Measurements from ENCODE around the gene CAPN15.
A peak's percentile ranks its signal among the peaks of the same experiment; 100 is the strongest.

The CAPN15 gene

GRCh38 chr16:578232-578869, 50.8 kb downstream of the CAPN15 start:
- TF ChIP-seq NFIC (IDR thresholded peaks at IDR 0.05) (no peak), MAX (IDR thresholded peaks at IDR 0.05) (no peak), TAF1 (IDR thresholded peaks at IDR 0.05; ENCODE audit: low read depth) (no peak), FOXM1 (IDR thresholded peaks at IDR 0.05; ENCODE audit: borderline replicate concordance, low read depth) (no peak), REST (IDR thresholded peaks at IDR 0.05; ENCODE audit: low read depth) (no peak), ZBTB7A (IDR thresholded peaks at IDR 0.05; ENCODE audit: low read depth) (no peak), EGR1 (IDR thresholded peaks at IDR 0.05) (no peak), RAD21 (IDR thresholded peaks at IDR 0.05; ENCODE audit: low read depth) (no peak)

GRCh38 chr16:578870-579405, 51.4 kb downstream of the CAPN15 start:
- TF ChIP-seq RAD21 (IDR thresholded peaks at IDR 0.05; ENCODE audit: low read depth) (peak; percentile 62; the same call in 1 of the 2 replicates), YY1 (IDR thresholded peaks at IDR 0.05; ENCODE audit: low read depth) (no peak)

GRCh38 chr16:580141-580945, 52.8 kb downstream of the CAPN15 start:
- TF ChIP-seq REST (IDR thresholded peaks at IDR 0.05; ENCODE audit: low read depth) (no peak), USF1 (IDR thresholded peaks at IDR 0.05) (no peak), ZBTB7A (IDR thresholded peaks at IDR 0.05; ENCODE audit: low read depth) (no peak), YY1 (IDR thresholded peaks at IDR 0.05; ENCODE audit: low read depth) (no peak), CEBPB (IDR thresholded peaks at IDR 0.05) (no peak), TEAD4 (IDR thresholded peaks at IDR 0.05) (no peak), FOXM1 (IDR thresholded peaks at IDR 0.05; ENCODE audit: borderline replicate concordance, low read depth) (no peak)

- no peak for TF ChIP-seq RAD21 (IDR thresholded peaks at IDR 0.05; ENCODE audit: low read depth)
- no peak for TF ChIP-seq TCF12 (IDR thresholded peaks at IDR 0.05; ENCODE audit: low read depth)
- no peak for TF ChIP-seq MAX (IDR thresholded peaks at IDR 0.05)
- no peak for TF ChIP-seq CEBPB (IDR thresholded peaks at IDR 0.05)
- no peak for TF ChIP-seq CREB1 (IDR thresholded peaks at IDR 0.05; ENCODE audit: low read depth)
- no peak for TF ChIP-seq TAF1 (IDR thresholded peaks at IDR 0.05; ENCODE audit: low read depth)
- TF ChIP-seq ZBTB7A (IDR thresholded peaks at IDR 0.05; ENCODE audit: low read depth), result no peak
- TF ChIP-seq FOXM1 (IDR thresholded peaks at IDR 0.05; ENCODE audit: borderline replicate concordance, low read depth), result no peak
- TF ChIP-seq YY1 (IDR thresholded peaks at IDR 0.05; ENCODE audit: low read depth), result no peak
- TF ChIP-seq EP300 (IDR thresholded peaks at IDR 0.05; ENCODE audit: borderline replicate concordance), result no peak
- no peak for TF ChIP-seq NFIC (IDR thresholded peaks at IDR 0.05)
These were observed 53.5 kb downstream of the CAPN15 start for GRCh38 chr16:580946-581498.

GRCh38 chr16:582218-582613, 54.7 kb downstream of the CAPN15 start:
- TF ChIP-seq TAF1 (IDR thresholded peaks at IDR 0.05; ENCODE audit: low read depth) (no peak), MAX (IDR thresholded peaks at IDR 0.05) (no peak), ZBTB7A (IDR thresholded peaks at IDR 0.05; ENCODE audit: low read depth) (no peak), USF1 (IDR thresholded peaks at IDR 0.05) (no peak), YY1 (IDR thresholded peaks at IDR 0.05; ENCODE audit: low read depth) (no peak), TEAD4 (IDR thresholded peaks at IDR 0.05) (no peak), EP300 (IDR thresholded peaks at IDR 0.05; ENCODE audit: borderline replicate concordance) (no peak), NFIC (IDR thresholded peaks at IDR 0.05) (no peak), REST (IDR thresholded peaks at IDR 0.05; ENCODE audit: low read depth) (no peak), EGR1 (IDR thresholded peaks at IDR 0.05) (no peak), TCF12 (IDR thresholded peaks at IDR 0.05; ENCODE audit: low read depth) (no peak), FOXM1 (IDR thresholded peaks at IDR 0.05; ENCODE audit: borderline replicate concordance, low read depth) (no peak), RAD21 (IDR thresholded peaks at IDR 0.05; ENCODE audit: low read depth) (no peak), CREB1 (IDR thresholded peaks at IDR 0.05; ENCODE audit: low read depth) (no peak), CEBPB (IDR thresholded peaks at IDR 0.05) (no peak)

Measured in Ishikawa (cell line).